Measurements from ENCODE around the gene FAF1. TPM values are rescaled to one million over a fixed set of nuclear protein-coding genes. Genes with fewer than 3 reads are reported as not detected.
A peak's percentile ranks its signal among the peaks of the same experiment; 100 is the strongest.

Gene FAF1
- total and polyA plus RNA-seq, 9 of the 15 experiments (the other 6 are each of a cell fraction or from before 2014, with no cell fraction given), result 48.7 to 225 (median 118) TPM

GRCh38 chr1:50959913-50960844 is at the start of gene FAF1 (continued):
- peak; percentile 95 for TF ChIP-seq TFAP4 (CRISPR knock-in tag; IDR thresholded peaks at IDR 0.05; ENCODE audit: borderline replicate concordance)
- TF ChIP-seq TAF7 (tag; IDR thresholded peaks at IDR 0.05), result peak; percentile 61
- peak; percentile 85 for TF ChIP-seq NBN (IDR thresholded peaks at IDR 0.05; ENCODE audit: low read depth)
- no peak for TF ChIP-seq NR0B1 (IDR thresholded peaks at IDR 0.05; ENCODE audit: partially characterized antibody)
- TF ChIP-seq KDM5B (IDR thresholded peaks at IDR 0.05; ENCODE audit: insufficient replicate concordance, low read depth, low read length), result peak; percentile 96
- peak; percentile 9; the same call in 1 of the 2 replicates for TF ChIP-seq NCOR1 (IDR thresholded peaks at IDR 0.05)
- TF ChIP-seq BACH1 (tag; IDR thresholded peaks at IDR 0.05), result no peak
- TF ChIP-seq MEIS2 (IDR thresholded peaks at IDR 0.05; ENCODE audit: partially characterized antibody), result peak; percentile 89
- TF ChIP-seq SMARCE1 (IDR thresholded peaks at IDR 0.05), result peak; percentile 50; the same call in 1 of the 2 replicates
- TF ChIP-seq, protein P1, sequence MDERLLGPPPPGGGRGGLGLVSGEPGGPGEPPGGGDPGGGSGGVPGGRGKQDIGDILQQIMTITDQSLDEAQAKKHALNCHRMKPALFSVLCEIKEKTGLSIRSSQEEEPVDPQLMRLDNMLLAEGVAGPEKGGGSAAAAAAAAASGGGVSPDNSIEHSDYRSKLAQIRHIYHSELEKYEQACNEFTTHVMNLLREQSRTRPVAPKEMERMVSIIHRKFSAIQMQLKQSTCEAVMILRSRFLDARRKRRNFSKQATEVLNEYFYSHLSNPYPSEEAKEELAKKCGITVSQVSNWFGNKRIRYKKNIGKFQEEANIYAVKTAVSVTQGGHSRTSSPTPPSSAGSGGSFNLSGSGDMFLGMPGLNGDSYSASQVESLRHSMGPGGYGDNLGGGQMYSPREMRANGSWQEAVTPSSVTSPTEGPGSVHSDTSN (CRISPR knock-in tag; IDR thresholded peaks at IDR 0.05; ENCODE audit: low read depth), result no peak
- TF ChIP-seq, protein P1 (tag; conservative IDR thresholded peaks at IDR 0.05; ENCODE audit: low read depth), result no peak; the same call in 1 of the 2 replicates
- peak; percentile 84 for TF ChIP-seq POLR2B (IDR thresholded peaks at IDR 0.05; ENCODE audit: low read depth, partially characterized antibody)
- peak; percentile 81 to 89 for TF ChIP-seq FOXK2 (conservative IDR thresholded peaks at IDR 0.05 in 1 of 2, IDR thresholded peaks at IDR 0.05 in 1 of 2; ENCODE audit: low read depth in 2 of 2)
- 0 out of 2 replicates have a peak, but pooled peaks have one; percentile 1 for TF ChIP-seq JUNB (CRISPR knock-in tag; conservative IDR thresholded peaks at IDR 0.05)
- TF ChIP-seq, protein P2, sequence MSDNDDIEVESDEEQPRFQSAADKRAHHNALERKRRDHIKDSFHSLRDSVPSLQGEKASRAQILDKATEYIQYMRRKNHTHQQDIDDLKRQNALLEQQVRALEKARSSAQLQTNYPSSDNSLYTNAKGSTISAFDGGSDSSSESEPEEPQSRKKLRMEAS (CRISPR knock-in tag; IDR thresholded peaks at IDR 0.05), result peak; percentile 98
- TF ChIP-seq, protein P3, sequence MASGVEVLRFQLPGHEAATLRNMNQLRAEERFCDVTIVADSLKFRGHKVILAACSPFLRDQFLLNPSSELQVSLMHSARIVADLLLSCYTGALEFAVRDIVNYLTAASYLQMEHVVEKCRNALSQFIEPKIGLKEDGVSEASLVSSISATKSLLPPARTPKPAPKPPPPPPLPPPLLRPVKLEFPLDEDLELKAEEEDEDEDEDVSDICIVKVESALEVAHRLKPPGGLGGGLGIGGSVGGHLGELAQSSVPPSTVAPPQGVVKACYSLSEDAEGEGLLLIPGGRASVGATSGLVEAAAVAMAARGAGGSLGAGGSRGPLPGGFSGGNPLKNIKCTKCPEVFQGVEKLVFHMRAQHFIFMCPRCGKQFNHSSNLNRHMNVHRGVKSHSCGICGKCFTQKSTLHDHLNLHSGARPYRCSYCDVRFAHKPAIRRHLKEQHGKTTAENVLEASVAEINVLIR (CRISPR knock-in tag; IDR thresholded peaks at IDR 0.05), result peak; percentile 95
- peak; percentile 84 for TF ChIP-seq E2F8 (IDR thresholded peaks at IDR 0.05; ENCODE audit: low read depth, partially characterized antibody)

Data from K562 (cell line).